SK-N-MC (cell line): ENCODE measurements around the gene PRPSAP1.
"Not testable (repeated sequence)": the region's sequence is repeated elsewhere in the genome, so short reads cannot be mapped to it uniquely, and the experiment has no call there.

Source experiments
- DNase-seq: peaks from one replicate; pipeline ENCODE4 v3.0.0-alpha.2; 2011; ENCODE audit warnings: low read depth, low spot score
- H3K27ac ChIP-seq: fragments of 200-600 bp; sonication (generic); 2 replicates; pipeline ENCODE4 v1.5.1; 2016; ENCODE audit warnings: mixed run types
- H3K36me3 ChIP-seq: fragments of 200-600 bp; sonication (generic); 2 replicates; pipeline ENCODE4 v1.6.1; 2017; ENCODE audit warnings: antibody characterized with exemption, low read length, mixed read lengths; ENCODE audit not compliant: insufficient read depth
- H3K4me3 ChIP-seq: fragments of 200-600 bp; sonication (generic); 2 replicates; pipeline ENCODE4 v1.5.1; 2016
- H3K9ac ChIP-seq: fragments of 200-600 bp; sonication (generic); 2 replicates; pipeline ENCODE4 v1.8.0; 2017; ENCODE audit warnings: mixed run types, mixed read lengths; ENCODE audit not compliant: insufficient read length
- H3K9me3 ChIP-seq: fragments of 200-600 bp; sonication (generic); 2 replicates; pipeline ENCODE4 v1.6.1; 2017; ENCODE audit warnings: low read depth, mild to moderate bottlenecking, antibody characterized with exemption, low read length, moderate library complexity, mixed read lengths
- EZH2 ChIP-seq: fragments of 200-600 bp; sonication (generic); IDR thresholded peaks from one replicate; pipeline ENCODE4 v1.6.1; 2017; ENCODE audit warnings: antibody characterized with exemption
- FOXP2 ChIP-seq: optimal IDR thresholded peaks from 2 replicates; pipeline ENCODE3; 2011; ENCODE audit warnings: mild to moderate bottlenecking, moderate library complexity; ENCODE audit not compliant: insufficient read depth; ENCODE audit errors: extremely low read length, control extremely low read depth
- POLR2AphosphoS5 ChIP-seq: IDR thresholded peaks from 2 replicates; pipeline ENCODE4 v1.6.1; 2012; ENCODE audit warnings: mild to moderate bottlenecking, low read depth, low read length, borderline replicate concordance

Gene PRPSAP1

DNA sequence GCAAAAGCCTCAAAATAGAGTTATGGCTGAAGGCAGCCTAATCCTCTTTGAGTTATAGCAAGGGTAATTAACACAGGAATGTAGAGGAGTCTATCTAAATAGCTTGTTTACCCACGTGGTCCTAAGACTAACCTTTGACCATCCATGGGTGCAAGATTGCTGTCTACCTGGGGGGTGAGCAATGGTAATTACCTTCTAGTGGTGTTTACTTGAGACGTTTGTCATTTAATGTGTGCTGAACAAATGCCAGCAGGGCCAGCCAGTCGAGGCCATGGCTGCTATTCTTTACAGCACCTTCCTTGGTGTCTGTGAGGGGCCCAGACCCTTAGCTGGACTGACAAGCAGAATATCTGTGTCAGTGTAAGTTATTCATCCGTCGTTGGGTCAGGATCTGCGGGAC is 13.9 kb upstream of the PRPSAP1 start:
- Histone ChIP-seq H3K9ac (peak overlapping the region; percentile 37), H3K4me3 (peak overlapping the region; percentile 15; the same call in 1 of the 2 replicates), H3K27ac (peak overlapping the region; percentile 98), H3K9me3 (no peaks in the 10 kb centered on the region), H3K36me3 (no peaks in the 10 kb centered on the region)
- DNase-seq = no peak
- TF ChIP-seq POLR2AphosphoS5 (no peak), FOXP2 (no peak), EZH2 (no peak)

DNA sequence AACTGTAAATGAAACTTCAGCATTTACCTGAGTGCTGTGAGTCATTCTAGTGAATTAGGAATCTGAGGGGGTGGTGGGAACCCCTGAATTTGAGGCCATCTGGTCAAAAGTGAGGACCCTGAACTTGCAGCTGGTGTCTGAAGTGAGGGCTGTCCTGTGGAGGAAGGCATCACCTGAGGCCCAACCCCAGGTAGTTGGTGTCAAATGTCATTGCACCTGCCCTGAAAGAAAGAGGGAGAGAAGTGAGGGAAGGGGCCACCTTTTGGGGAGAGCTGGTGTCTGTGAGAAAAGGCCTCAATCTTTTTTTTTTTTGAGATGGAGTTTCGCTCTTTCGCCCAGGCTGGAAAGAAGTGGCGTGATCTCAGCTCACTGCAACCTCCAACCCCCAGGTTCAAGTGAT is 12.5 kb upstream of the PRPSAP1 start:
- DNase-seq = no peak
- Histone ChIP-seq H3K27ac (no peak overlapping the region), H3K36me3 (no peaks in the 10 kb centered on the region), H3K9me3 (no peaks in the 10 kb centered on the region), H3K4me3 (no peak overlapping the region), H3K9ac (no peak overlapping the region)
- TF ChIP-seq POLR2AphosphoS5 (no peak), FOXP2 (no peak), EZH2 (no peak)

DNA sequence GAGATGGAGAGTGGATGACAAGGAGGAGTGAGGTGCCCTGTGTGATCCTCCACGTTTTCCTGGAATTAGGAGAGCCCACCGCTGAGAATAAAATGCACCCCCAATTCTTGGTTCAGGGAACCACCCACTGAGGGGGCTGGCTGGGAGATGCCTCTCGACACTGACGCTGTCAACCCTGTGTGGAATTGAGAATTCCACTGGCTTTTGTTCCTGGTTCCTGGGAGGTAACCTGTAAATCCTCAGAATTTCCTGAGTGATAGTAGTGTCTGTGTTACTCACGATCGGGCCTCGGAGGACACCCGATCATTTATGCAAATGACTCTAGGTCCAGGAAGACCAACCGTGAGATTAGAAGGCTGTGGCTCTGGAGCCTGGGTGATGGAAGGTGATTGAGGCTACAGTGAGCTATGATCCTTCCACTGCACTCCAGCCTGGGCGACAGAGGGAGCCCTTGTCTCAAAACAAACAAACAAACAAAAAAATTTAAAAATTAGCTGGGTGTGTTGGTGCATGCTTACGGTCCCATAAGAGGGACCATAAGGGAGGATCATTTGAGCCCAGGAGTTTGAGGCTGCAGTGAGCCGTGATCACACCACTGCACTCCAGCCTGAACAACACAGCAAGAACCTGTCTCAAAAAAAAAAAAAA is 11.7 kb upstream of the PRPSAP1 start:
- Histone ChIP-seq H3K4me3 (no peak overlapping the region), H3K27ac (no peak overlapping the region), H3K9ac (no peak overlapping the region), H3K9me3 (no peaks in the 10 kb centered on the region), H3K36me3 (no peaks in the 10 kb centered on the region)
- no peak for DNase-seq
- TF ChIP-seq FOXP2 = no peak
- no peak for TF ChIP-seq EZH2
- no peak for TF ChIP-seq POLR2AphosphoS5

DNA sequence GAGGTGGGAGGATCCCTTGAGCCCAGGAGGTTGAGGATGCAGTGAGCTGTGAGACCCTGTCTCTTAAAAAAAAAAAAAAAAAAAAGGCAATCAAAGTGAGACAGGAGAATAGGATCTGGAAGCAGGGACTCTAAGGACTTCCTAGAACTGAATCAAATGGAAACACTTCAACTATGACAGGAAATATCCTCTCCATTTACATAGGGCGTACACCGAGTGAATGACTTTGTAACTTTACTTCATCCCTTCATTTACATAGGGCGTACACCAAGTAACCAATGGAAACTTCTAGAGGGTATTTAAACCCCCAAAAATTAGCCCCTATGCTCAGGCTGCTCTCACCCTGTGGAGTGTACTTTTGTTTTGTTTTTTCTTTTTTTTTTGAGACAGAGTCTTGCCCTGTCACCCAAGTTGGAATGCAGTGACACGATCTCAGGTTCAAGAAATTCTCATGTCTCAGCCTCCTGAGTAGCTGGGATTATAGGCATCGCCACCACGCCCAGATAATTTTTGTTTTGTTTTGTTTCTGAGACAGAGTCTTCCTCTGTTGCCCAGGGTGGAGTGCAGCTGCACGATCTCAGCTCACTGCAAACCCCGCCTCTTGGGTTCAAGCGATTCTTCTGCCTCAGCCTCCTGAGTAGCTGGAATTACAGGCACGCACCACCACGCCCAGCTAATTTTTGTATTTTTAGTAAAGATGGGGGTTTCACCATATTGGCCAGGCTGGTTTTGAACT is 9.6 kb upstream of the PRPSAP1 start:
- Histone ChIP-seq H3K9me3 (no peaks in the 10 kb centered on the region), H3K36me3 (no peaks in the 10 kb centered on the region), H3K4me3 (no peak overlapping the region), H3K27ac (no peak overlapping the region), H3K9ac (no peak overlapping the region)
- DNase-seq = no peak
- TF ChIP-seq FOXP2 = no peak
- TF ChIP-seq EZH2 = no peak
- TF ChIP-seq POLR2AphosphoS5 = no peak

DNA sequence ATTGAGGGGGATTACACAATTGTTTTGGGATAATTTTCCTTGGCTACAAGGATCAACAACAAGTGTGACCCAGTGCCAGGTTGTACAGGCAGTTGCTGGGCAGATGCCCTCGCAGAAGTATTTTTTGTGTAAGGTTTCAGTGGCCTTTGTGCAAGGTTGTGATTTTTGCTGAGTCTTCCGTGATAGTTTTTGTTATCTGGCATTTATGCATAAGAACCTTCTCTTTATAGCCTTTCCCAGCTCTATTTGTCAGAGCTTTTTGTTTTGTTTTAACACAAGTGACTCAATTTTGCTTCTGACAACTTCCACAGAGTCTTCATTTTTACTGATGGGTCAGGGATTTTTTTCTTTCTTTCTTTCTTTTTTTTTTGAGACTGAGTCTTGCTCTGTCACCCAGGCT is 6.7 kb upstream of the PRPSAP1 start:
- Histone ChIP-seq H3K9me3 (no peaks in the 10 kb centered on the region), H3K36me3 (no peaks in the 10 kb centered on the region), H3K9ac (no peak overlapping the region), H3K27ac (no peak overlapping the region; the same call in 1 of the 2 replicates), H3K4me3 (no peak overlapping the region)
- DNase-seq = no peak
- TF ChIP-seq POLR2AphosphoS5 (no peak), EZH2 (no peak), FOXP2 (no peak)

DNA sequence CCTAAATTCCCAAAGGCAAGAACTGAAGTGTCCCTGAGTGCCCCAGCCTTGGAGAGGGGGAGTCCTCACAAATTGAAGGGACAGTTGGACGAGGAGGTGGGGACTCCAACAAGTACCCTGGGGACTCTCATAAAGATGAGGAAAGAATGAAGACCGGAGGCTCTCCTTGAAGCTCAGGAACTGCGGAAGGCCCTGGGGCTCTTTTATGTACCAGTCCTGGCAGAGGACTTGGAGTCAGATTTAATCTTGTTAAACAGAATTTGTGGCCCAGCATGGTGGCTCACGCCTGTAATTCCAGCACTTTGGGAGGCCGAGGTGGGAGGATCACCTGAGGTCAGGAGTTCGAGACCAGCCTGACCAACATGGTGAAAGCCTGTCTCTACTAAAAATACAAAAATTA is 6.1 kb upstream of the PRPSAP1 start:
- H3K36me3 ChIP-seq, DNase-seq, H3K9me3 ChIP-seq: not testable (repeated sequence)

DNA sequence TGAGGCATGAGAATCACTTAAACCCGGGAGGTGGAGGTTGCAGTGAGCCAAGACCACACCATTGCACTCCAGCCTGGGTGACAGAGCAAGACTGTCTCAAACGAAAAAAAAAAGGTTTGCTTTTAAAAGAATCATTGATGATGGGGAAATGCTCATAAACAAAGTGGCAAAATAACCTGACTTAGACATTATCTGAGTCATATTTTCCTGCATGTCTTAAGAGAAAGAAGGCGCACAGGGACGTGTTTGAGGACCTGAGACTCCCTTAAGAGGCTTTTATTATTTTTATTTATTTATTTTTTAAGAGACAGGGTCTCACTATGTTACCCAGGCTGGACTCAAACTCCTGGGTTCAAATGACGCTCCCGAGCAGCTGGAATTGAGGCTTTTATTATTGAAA is 5.7 kb upstream of the PRPSAP1 start:
- no peaks in the 10 kb centered on the region for H3K9me3 ChIP-seq
- no peak overlapping the region for H3K27ac ChIP-seq
- DNase-seq = no peak
- H3K36me3 ChIP-seq = no peaks in the 10 kb centered on the region
- TF ChIP-seq EZH2 = no peak
- no peak for TF ChIP-seq FOXP2
- no peak for TF ChIP-seq POLR2AphosphoS5
- H3K4me3 ChIP-seq = no peak overlapping the region
- H3K9ac ChIP-seq = no peak overlapping the region

More for the DNA sequence above, 6.1 kb upstream of the PRPSAP1 start:
- not testable (repeated sequence) for H3K27ac ChIP-seq, H3K4me3 ChIP-seq, H3K9ac ChIP-seq

DNA sequence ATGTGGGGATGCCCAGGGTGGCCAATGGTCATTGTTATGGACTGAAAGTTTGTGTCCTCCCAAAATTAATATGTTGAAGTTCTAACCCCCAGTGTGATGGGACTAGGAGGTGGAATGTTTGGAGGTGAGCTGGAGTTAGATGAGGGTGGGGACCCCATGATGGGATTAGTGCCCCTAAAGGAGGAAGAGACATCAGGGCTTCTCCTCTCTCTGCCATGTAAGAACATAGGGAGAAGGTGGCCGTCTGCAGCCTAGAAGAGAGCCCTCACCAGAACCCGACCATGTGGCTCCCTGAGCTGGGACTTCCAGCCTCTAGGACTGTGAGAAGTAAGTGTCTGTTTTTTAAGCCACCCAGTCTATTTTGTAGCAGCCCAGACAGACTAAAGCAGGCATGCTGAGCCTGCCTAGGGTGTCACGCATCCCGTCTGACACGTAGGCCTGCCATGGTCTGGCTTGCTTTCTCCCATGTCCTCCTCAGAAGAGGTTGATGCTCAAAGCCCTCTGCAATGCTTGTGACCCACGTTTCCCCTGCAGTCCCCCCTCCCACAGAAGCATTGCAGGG is 4.0 kb upstream of the PRPSAP1 start:
- no peak overlapping the region for H3K27ac ChIP-seq
- no peak for TF ChIP-seq FOXP2
- no peak for TF ChIP-seq POLR2AphosphoS5
- TF ChIP-seq EZH2 = no peak
- H3K9ac ChIP-seq = no peak overlapping the region

DNA sequence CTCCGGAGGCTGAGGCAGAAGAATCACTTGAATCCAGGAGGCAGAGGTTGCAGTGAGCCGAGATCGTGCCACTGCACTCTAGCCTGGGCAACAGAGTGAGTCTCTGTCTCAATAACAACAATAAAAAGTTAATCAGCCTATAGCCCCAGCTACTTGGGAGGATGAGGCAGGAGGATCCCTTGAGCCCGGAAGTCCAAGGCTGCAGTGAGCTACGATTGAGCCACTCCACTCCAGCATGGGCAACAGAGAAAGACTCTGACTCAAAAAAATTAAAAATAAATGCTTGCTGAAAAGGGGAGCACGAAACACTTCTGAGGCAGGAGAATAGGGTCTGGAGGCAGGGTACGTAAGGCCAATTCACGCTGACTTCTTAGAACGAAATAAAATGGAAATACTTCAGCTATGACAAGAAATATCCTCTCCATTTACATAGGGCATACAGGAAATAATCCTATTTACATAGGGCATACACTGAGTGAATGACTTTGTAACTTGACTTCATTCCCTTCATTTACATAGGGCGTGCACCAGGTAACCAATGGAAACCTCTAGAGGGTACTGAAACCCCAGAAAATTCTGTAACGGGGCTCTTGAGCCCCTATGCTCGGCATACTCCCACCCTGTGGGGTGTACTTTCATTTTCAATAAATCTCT is 3.2 kb upstream of the PRPSAP1 start:
- Histone ChIP-seq H3K9ac (no peak overlapping the region), H3K4me3 (no peak overlapping the region), H3K36me3 (no peaks in the 10 kb centered on the region), H3K9me3 (no peaks in the 10 kb centered on the region), H3K27ac (no peak overlapping the region)
- no peak for DNase-seq
- TF ChIP-seq EZH2 = no peak
- no peak for TF ChIP-seq POLR2AphosphoS5
- TF ChIP-seq FOXP2 = no peak

More for the DNA sequence above, 4.0 kb upstream of the PRPSAP1 start:
- DNase-seq = no peak
- H3K4me3 ChIP-seq = no peak overlapping the region
- H3K36me3 ChIP-seq = no peaks in the 10 kb centered on the region
- H3K9me3 ChIP-seq = no peaks in the 10 kb centered on the region
